ENCODE data around the gene UBA3. TPM values are rescaled to one million over a fixed set of nuclear protein-coding genes. Genes with fewer than 3 reads are reported as not detected.

The UBA3 gene
- total RNA-seq = 55.9 and 64.1 TPM in 2 replicates

GRCh38 chr3:69080233-69080920 is at the start of gene UBA3:
Gene UBA3 (minus strand): TSS chr3:69080365. CDS start chr3:69080353, 12 bp downstream.

DNA sequence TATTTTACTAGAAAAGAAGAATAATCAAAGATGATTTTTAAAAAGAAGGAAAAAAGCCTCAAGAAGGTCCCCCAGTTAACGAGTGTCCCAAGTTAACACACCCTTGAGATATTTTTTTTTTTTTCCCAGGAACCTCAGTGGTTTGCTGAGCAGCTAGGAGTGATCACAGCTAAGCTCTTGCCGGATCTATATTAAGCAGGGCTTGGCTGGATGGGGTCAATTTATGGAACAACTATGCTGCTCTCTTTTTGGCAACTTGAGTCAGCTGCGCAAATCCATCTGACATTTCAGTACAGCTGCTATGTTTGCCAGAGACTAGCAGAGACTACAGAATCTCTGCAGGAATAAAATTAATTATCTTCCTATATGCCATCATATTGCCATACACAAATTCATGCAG is 42.2 kb upstream of the UBA3 start, which contains the start of gene LMOD3:
LMOD3 (minus strand) TSS at position 193 of the 400 bp plus-strand sequence. CDS start 209 bp downstream, outside the sequence.

DNA sequence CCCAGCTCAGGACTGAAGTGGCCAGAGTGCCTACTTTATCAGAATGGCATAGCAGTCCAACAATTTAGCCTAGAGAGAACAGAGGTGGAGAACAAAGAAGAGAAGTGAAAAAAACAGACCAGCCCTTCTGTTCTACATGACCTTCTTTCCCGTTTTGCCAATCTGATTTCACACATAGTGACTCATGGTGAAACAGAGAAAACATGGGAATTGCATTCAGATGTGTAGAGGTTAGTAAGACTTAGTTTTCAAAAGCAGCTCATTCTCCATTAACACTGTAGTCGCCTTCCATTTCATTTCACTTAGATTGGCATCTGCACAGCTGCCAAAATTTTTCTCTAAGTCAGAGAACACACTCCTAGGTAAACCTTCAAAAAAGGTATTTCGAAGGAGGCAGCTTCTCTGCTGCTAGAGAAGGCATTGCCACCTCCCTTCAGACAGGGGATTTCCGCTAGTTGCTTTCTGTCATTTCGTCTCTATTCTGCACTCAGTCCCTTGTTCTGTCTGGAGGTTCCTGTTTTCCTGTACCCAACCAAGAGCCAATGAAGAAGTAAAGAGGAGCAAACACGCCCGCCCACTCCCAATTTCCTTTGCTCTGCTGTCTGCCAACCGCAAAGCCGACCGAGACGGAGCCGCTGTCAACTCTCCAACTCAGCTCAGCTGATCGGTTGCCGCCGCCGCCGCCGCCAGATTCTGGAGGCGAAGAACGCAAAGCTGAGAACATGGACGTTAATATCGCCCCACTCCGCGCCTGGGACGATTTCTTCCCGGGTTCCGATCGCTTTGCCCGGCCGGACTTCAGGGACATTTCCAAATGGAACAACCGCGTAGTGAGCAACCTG is 4.4 kb upstream of the UBA3 start, which contains the start of gene ARL6IP5:
ARL6IP5 (plus strand) TSS at position 612 of the 842 bp plus-strand sequence; CDS start at position 723, 111 bp downstream.

DNA sequence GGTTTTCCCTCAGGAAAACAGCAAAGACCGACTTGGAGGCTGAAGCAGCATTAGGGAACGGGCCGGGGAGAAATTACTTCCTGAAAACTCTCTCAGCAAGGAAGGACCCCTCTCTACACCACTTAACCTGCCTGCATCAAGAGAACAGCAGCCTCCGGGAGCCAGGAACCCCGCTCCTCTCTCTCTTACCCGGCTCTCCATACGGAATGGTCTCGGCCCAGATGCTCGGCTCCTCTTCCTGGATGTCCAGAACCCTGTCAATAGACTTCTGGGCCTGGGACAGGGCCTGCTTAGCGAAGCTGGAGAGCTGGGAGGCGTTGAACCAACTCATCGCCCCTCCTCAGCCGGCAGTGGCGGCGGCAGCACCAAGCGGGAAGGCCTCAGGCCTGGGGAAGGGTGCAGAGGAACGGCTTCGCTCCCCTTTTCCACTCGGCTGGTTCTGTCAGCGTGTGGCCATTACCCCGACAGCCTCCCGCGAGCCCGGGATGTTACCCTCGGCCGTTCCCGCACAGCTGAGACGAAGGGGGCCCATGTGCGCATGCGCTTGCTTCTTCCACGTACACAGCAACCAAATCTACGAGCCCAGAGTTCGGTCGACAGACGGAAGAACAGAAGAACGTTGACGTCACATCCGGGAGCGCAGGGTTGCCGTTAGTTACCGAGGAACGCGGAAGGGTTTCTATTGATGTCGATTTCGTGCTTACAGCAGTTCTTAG is 28.3 kb downstream of the UBA3 start, which contains the start of gene TMF1:
TMF1 (minus strand) TSS at position 578 of the 716 bp plus-strand sequence; CDS start at position 331, 247 bp downstream.

DNA sequence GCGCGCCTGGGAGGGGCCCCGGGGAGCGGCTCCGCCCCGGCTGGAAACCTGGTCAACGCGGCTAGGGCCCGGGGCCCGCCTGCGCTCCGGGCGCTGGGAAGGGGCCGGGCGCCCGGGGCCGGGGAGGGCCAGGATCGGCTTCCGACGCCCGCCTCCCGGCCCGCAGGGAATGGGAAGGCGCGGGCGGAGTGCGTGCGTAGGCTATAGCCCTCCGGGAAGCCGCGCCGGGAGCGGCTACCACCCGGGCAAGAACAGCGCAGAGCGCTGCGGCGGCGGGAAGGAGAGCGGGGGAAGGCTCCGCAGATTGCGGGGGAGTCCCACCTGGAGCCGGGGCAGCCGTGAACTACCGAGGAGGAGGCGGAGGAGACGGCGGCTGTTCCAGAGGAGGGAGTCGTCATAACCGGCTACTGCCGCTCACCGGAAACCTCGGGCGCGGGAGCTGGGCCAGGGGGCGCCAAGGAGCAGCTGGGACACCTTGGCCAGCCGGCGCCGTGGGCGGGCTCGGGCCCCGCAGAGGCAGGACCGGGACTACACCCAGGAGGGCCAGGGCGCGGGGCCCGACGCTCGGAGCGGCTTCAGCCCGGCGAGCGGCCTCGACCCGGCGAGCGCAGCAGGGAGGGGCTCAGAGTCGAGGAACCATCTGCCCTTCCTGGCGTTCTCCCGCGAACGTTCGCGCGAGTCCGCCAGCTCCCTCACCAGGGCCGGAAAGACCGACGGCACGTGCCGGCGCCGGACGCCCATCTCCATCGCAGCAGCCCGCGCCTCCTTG is 66.7 kb downstream of the UBA3 start, which contains the start of gene EOGT:
EOGT (minus strand) TSS at position 432 of the 769 bp plus-strand sequence. CDS start 3,838 bp downstream, outside the sequence.

Small RNA genes within 50 kb of the gene (small RNA-seq; reads per million reads assigned to genes)
- gene MIR3136 = 0.98 reads per million, percentile 57 among the genes with 10 or more reads in this experiment

Other genes starting within 250 kb of the UBA3 start
- gene TAFA4, start 147.8 kb downstream of the UBA3 start, total RNA-seq = not detected in 2 replicates
- gene EOGT, start 66.7 kb downstream of the UBA3 start, total RNA-seq = 23.5 and 35.2 TPM in 2 replicates
- gene TMF1, start 28.0 kb downstream of the UBA3 start, total RNA-seq = 25.0 and 35.6 TPM in 2 replicates
- 65.9 and 80.1 TPM in 2 replicates for gene ARL6IP5, start 4.6 kb upstream of the UBA3 start, total RNA-seq
- not detected in 2 replicates for gene LMOD3, start 42.2 kb upstream of the UBA3 start, total RNA-seq

Measured in subcutaneous preadipocyte (primary cell).